NB4 (cell line): ENCODE data around the gene UEVLD.

Experiments used
- DNase-seq: peaks from one replicate; pipeline ENCODE4 v3.0.0; 2010; ENCODE audit warnings: low read depth
- H3K4me3 ChIP-seq: one replicate; pipeline ENCODE4 v1.5.1; 2011; ENCODE audit warnings: mild to moderate bottlenecking, low read depth, low read length, moderate library complexity
- CTCF ChIP-seq: IDR thresholded peaks from one replicate; pipeline ENCODE4 v1.5.1; 2012; ENCODE audit warnings: low read depth, low read length
- MYC ChIP-seq: IDR thresholded peaks from 2 replicates; pipeline ENCODE4 v1.6.1; 2011; ENCODE audit warnings: low read depth, low read length
- POLR2A ChIP-seq: IDR thresholded peaks from 2 replicates; pipeline ENCODE4 v1.6.1; 2011; ENCODE audit warnings: mild to moderate bottlenecking; ENCODE audit not compliant: insufficient read length; ENCODE audit errors: extremely low read depth
- TF ChIP-seq, protein P1 (sequence below): IDR thresholded peaks from 2 replicates; pipeline ENCODE4 v1.6.1; 2011; ENCODE audit warnings: low read depth, low read length

UEVLD gene

GRCh38 chr11:18590571-18590970 lies 2.0 kb upstream of the UEVLD start:
- TF ChIP-seq MYC: no peak
- no peak for DNase-seq
- H3K4me3 ChIP-seq: peak overlapping the region; percentile 12

- H3K4me3 ChIP-seq: no peak overlapping the region
- no peak for TF ChIP-seq POLR2A
- no peak for TF ChIP-seq MYC
- TF ChIP-seq, protein P1, sequence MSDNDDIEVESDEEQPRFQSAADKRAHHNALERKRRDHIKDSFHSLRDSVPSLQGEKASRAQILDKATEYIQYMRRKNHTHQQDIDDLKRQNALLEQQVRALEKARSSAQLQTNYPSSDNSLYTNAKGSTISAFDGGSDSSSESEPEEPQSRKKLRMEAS: no peak
- TF ChIP-seq CTCF: no peak
- DNase-seq: no peak
Observed at GRCh38 chr11:18581825-18582224, 6.7 kb downstream of the UEVLD start.

- DNase-seq: no peak
- H3K4me3 ChIP-seq: no peak overlapping the region
- no peak for TF ChIP-seq POLR2A
- TF ChIP-seq, protein P1: no peak
- TF ChIP-seq MYC: no peak
- TF ChIP-seq CTCF: no peak
Observed at GRCh38 chr11:18580113-18580766, 8.3 kb downstream of the UEVLD start.

DNA sequence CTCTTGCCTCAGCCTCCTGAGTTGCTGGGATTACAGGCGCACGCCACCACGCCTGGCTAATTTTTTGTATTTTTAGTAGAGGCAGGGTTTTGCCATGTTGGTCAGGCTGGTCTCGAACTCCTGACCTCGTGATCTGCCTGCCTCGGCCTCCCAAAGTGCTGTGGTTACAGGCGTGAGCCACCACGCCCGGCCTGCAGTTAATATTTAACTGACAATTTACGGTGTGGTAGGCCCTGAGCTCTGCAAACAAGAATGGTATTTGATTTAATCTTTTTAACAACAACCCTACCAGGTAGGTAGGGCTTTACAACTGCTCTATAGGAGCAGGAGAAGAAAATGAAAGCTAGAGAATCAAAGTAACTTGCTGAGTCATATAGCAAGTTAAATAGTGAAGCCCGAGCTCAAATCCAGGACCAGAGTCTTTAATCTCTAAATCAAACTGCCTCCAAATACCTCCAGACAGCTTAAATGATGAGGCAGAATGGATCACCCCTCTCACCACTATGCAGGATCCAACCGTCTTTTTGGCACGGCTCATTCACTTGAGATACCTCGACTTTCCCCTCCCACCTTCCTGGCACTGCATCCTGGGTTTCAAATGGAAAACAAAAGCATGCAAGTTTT lies 9.4 kb downstream of the UEVLD start:
- H3K4me3 ChIP-seq: no peak overlapping the region
- DNase-seq: no peak

GRCh38 chr11:18575361-18575760 lies 13.2 kb downstream of the UEVLD start:
- no peak overlapping the region for H3K4me3 ChIP-seq
- no peak for TF ChIP-seq CTCF
- TF ChIP-seq, protein P1: no peak
- no peak for DNase-seq

More for the DNA sequence above, 9.4 kb downstream of the UEVLD start:
- TF ChIP-seq, protein P1: no peak
- TF ChIP-seq CTCF (no peak), MYC (no peak), POLR2A (no peak)

DNA sequence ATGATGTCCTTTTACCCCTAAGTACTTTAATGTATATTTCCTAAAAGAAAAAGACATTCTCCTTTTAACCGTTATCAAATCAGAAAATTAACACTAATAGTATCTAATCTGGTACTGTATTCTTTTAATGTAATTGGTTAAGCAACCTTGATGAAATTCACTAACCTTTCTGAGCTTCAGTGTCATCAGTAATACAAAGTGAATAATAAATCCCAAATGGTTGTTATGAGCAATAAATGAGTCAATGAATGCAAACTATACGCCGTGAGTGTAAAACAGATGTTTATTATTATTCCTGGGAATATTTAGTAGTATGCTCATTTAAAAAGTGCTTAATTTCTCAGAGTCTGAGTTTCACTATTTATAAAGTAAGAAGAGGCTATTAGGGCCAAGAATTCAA lies 21.5 kb downstream of the UEVLD start:
- DNase-seq: no peak
- TF ChIP-seq CTCF: no peak

More for the DNA sequence above, 21.5 kb downstream of the UEVLD start:
- H3K4me3 ChIP-seq: no peak overlapping the region
